Small intestine (tissue), 7 donors: Measurements from ENCODE around the gene GALNT7. TPM values are rescaled to one million over a fixed set of nuclear protein-coding genes. Genes with fewer than 3 reads are reported as not detected.

Source experiments
- DNase-seq, 2 donors: peaks; one replicate each; pipeline versions ENCODE4 v3.0.0 to v3.0.0-alpha.2; 2013
- FAIRE-seq: peaks from 2 replicates; lab custom pipeline; 2012; peaks lifted over from hg19 to GRCh38; lab: Jason Lieb, UNC
- H3K27ac ChIP-seq, 3 donors: one replicate each; pipeline ENCODE4 v1.5.1; 2013; ENCODE audit warnings: low read length in 2 of 3, mild to moderate bottlenecking in 2 of 3, control low read depth in 1 of 3, inconsistent platforms in 1 of 3, low read depth in 1 of 3, moderate library complexity in 1 of 3
- H3K27me3 ChIP-seq, 3 donors: one replicate each; pipeline ENCODE4 v1.6.1; 2013; ENCODE audit warnings: low read length in 3 of 3, inconsistent platforms in 1 of 3; ENCODE audit not compliant: control insufficient read depth in 3 of 3, insufficient read depth in 3 of 3
- H3K36me3 ChIP-seq, 3 donors: one replicate each; pipeline ENCODE4 v1.6.1; 2013; ENCODE audit warnings: low read length in 3 of 3, inconsistent platforms in 1 of 3, low read depth in 1 of 3, mild to moderate bottlenecking in 1 of 3, moderate library complexity in 1 of 3; ENCODE audit not compliant: control insufficient read depth in 3 of 3, insufficient read depth in 2 of 3
- H3K4me1 ChIP-seq, 3 donors: one replicate each; pipeline ENCODE4 v1.6.1; 2013; ENCODE audit warnings: low read length in 2 of 3, inconsistent platforms in 1 of 3, low read depth in 1 of 3, mild to moderate bottlenecking in 1 of 3, moderate library complexity in 1 of 3; ENCODE audit not compliant: control insufficient read depth in 3 of 3, insufficient read depth in 2 of 3
- H3K4me3 ChIP-seq, 3 donors: one replicate each; pipeline ENCODE4 v1.5.1; 2013; ENCODE audit warnings: low read length in 3 of 3, control low read depth in 1 of 3, inconsistent platforms in 1 of 3, low read depth in 1 of 3, mild to moderate bottlenecking in 1 of 3, moderate library complexity in 1 of 3
- H3K9me3 ChIP-seq, 2 donors: one replicate each; pipeline ENCODE4 v1.6.1; 2013; ENCODE audit warnings: low read depth in 1 of 2, low read length in 1 of 2; ENCODE audit not compliant: control insufficient read depth in 2 of 2, insufficient read depth in 1 of 2
- WGBS, 3 donors: extraction: QIAGEN DNeasy Blood & Tissue Kit; methylation state at CpG; one replicate each; pipeline ENCODE4 v1.1.7; 2013; 5-methylcytosine and 5-hydroxymethylcytosine counted together
- polyA plus RNA-seq, 4 donors: library from polyadenylated mRNA; stranded (reverse) in 3 of 4; unstranded in 1 of 4; fragments of 200-250 nt in 3 of 4; fragments of 120-200 nt in 1 of 4; gene quantifications; one replicate each; pipeline versions ENCODE4 v1.2.1 to v1.2.3, GENCODE V29; 2013
- donor health status: healthy with polysubstance abuse.
- donor health status: control.
- donor health status: control.
- donor health status: Bipolar disorder and iron deficiency.
- donor health status: healthy.

GALNT7 gene
- polyA plus RNA-seq, 4 donors: 10.0 to 58.4 (median 19.5) TPM

DNA sequence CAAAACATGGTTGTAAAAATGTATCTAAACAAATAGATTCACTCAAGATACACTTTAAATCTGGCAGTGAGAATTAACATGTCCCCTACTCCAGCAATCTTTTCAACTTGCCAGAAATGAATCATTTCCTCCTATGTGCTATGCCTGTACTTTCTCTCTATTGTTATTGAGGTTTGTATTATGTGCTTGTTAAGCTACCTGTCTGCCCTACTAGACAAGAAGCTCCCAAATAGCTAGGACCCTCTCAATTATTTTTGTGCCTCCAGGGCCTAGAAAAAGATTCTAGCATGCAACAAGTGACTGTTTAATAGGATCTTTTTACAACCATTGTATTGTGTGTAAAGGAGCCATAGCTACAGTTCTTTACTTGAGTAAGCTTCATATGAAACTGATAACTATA is 198.7 kb downstream of the GALNT7 start:
- no peak overlapping the region for H3K27ac ChIP-seq
- H3K36me3 ChIP-seq: no peaks in the 10 kb centered on the region
- H3K4me3 ChIP-seq: no peak overlapping the region
- FAIRE-seq: no peak
- no peaks in the 10 kb centered on the region for H3K27me3 ChIP-seq
- H3K4me1 ChIP-seq: no peaks in the 10 kb centered on the region
- no peak for DNase-seq
- H3K9me3 ChIP-seq: no peaks in the 10 kb centered on the region

DNA sequence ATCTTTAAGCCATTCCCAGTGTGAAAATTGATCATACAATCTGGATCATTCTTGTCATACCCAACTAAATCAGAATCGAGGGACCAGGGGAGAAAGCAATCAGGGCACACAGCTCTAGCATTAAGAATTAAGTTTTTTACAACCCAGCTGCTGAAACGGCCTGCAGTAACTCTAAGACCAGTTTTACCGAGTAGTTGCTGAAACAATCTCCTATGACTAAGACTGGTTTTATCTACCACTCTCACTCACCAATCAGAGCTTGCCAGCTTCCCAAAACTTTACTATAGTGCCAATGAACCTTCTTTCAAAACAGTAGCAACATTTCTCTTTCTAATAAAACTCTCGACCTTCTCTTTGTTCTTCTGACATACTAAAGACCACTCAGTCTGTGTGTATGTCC is 199.3 kb downstream of the GALNT7 start:
- Histone ChIP-seq H3K27ac (no peak overlapping the region), H3K36me3 (no peaks in the 10 kb centered on the region), H3K4me1 (peaks cover 0 to 5% (median 0%) of the 10 kb centered on the region in 3 donors), H3K9me3 (no peaks in the 10 kb centered on the region), H3K4me3 (no peak overlapping the region), H3K27me3 (no peaks in the 10 kb centered on the region)
- FAIRE-seq: no peak
- WGBS, 3 donors: 63 to 65% (median 64%) methylated on average over 4 of the region's 4 CpGs
- DNase-seq: no peak

DNA sequence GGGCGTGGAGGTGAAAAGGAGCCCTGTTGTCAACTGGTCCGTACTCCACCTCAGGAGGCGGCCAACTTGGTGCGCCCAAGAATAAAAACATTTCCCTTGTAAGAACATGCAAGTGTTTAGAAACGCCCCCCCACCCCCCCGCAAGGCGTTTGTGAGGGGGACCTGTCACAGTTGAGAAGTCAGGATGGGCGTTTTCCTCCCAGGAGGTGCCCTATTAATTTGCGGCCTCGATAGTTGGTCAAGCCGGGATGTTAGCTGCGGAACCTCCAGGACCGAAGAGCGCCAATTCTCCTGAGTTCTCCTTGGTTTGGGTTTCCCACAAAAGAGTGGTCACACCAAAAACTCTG is 201.5 kb downstream of the GALNT7 start:
- no peak for FAIRE-seq
- 0% methylated on average over 14 of the region's 14 CpGs for WGBS, 3 donors
- H3K4me1 ChIP-seq: peaks cover 0 to 6% (median 0%) of the 10 kb centered on the region in 3 donors
- H3K27ac ChIP-seq: peak overlapping the region; percentile 64 to 98 (median 93)
- no peak for DNase-seq
- no peaks in the 10 kb centered on the region for H3K9me3 ChIP-seq
- H3K27me3 ChIP-seq: no peaks in the 10 kb centered on the region
- H3K36me3 ChIP-seq: no peaks in the 10 kb centered on the region
- peak overlapping the region; percentile 64 to 78 (median 67) for H3K4me3 ChIP-seq

DNA sequence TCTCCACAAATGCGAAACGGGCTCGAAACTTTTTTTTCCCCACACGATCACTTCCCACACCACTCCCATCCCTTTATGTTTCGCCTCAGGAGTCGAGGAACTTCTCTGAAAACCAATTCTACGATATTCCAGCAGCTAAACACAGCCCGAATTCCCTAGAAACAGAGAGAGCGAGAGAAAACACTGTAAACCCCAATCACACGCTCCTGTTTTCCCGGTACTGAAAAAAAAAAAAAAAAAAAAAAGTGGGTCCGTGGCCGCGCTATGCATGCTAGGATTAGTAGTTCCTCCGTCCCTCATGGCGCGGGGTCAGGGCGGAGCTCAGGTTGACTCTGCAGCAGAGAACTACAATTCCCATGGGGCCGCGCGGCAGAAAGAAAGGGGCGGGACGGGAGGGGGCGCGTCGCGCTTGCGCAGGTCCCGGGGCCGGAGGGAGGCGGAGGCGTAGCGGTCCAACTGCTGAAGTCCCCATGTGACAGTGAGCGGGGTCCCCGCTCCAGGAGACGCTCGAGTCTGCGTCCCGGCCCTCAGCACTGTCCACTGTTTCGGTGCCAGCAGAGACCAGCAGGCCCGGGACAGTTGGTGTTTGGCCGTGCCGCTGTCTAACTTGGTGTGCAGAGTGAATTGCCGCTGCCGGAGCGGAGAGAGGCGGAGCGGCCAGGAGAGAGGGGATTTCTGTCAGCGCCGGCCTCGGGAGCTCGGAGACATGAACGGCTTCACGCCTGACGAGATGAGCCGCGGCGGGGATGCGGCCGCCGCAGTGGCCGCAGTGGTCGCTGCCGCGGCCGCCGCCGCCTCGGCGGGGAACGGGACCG is 202.1 kb downstream of the GALNT7 start, which contains the start of gene SAP30:
Gene SAP30 (plus strand): TSS at position 478 of the 815 bp plus-strand sequence. CDS start 229 bp downstream, at position 707.
- Histone ChIP-seq H3K4me1 (peaks cover 0 to 6% (median 0%) of the 10 kb centered on the region in 3 donors), H3K27me3 (no peaks in the 10 kb centered on the region), H3K36me3 (peaks cover 0 to 2% (median 0%) of the 10 kb centered on the region in 3 donors), H3K27ac (peak within 1 kb of the TSS; percentile 84 to 98 (median 93)), H3K4me3 (peak within 1 kb of the TSS; percentile 67 to 97 (median 77)), H3K9me3 (no peaks in the 10 kb centered on the region)
- WGBS, 3 donors: 0% methylated on average over 72 of the region's 72 CpGs
- DNase-seq: peak; percentile 98 to 99
- no peak for FAIRE-seq

DNA sequence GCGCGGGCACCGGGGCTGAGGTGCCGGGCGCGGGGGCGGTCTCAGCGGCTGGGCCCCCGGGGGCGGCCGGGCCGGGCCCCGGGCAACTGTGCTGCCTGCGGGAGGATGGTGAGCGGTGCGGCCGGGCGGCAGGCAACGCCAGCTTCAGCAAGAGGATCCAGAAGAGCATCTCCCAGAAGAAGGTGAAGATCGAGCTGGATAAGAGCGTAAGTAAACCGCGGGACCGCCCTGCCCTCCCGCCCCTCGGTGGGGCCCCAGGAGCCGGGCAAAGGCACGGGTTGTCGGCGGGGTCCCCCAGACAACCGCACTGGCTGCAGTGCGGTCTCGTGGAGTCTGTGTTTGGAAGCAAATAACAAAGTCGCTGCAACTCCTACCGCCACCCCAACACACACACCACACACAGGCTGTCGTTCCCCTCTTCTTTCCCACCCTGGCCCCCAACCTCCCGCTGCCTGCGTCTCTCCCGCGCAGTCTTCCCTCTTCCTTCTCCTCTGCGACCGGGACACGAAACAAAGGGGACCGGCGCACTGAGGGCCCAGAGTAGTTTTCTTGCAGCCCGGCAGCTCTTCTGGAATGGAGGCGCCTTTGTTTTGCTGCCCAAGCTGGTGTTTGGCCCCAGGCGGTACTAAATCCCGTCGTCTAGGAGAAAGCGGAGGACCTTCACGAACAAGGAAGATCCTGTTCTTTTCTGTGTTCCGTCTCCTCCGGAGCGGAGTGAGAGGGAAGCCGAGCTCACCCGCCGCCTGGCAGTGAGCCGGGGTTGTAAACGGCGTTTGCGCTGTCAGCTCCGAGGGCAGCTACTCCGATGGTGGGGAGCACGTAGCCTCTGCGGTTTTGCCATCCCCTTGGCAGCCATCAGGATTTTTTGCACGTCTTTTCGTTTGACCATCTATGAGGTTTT is 202.9 kb downstream of the GALNT7 start:
- H3K9me3 ChIP-seq: no peaks in the 10 kb centered on the region
- H3K4me1 ChIP-seq: peaks cover 0 to 6% (median 0%) of the 10 kb centered on the region in 3 donors
- H3K4me3 ChIP-seq: peak overlapping the region; percentile 67 to 97 (median 77)
- no peak for FAIRE-seq
- peaks cover 0 to 3% (median 0%) of the 10 kb centered on the region in 3 donors for H3K36me3 ChIP-seq
- H3K27me3 ChIP-seq: no peaks in the 10 kb centered on the region
- WGBS, 3 donors: 0% methylated on average over 52 to 68 of the region's 68 CpGs
- peak; percentile 73 to 85 for DNase-seq
- peak overlapping the region; percentile 81 to 84 (median 84) for H3K27ac ChIP-seq

Other genes starting within 250 kb of the GALNT7 start
- 100 to 1,000 TPM in 2 of 4 donors, 10 to 100 TPM in 2; 46.5 to 274 (median 122) TPM for gene HMGB2, start 165.5 kb downstream of the GALNT7 start, polyA plus RNA-seq
- gene SAP30, start 202.1 kb downstream of the GALNT7 start, polyA plus RNA-seq: 10 to 100 TPM in 1 of 4 donors, 1 to 10 TPM in 3; 5.6 to 16.1 (median 9.3) TPM
- gene SCRG1, start 230.3 kb downstream of the GALNT7 start, polyA plus RNA-seq: under 1 TPM in 2 of 4 donors, not detected in 2; 0.15 to 0.43 TPM